Neural crest cell (in vitro differentiated cells): ENCODE data around the gene A1BG. TPM values are rescaled to one million over a fixed set of nuclear protein-coding genes. Genes with fewer than 3 reads are reported as not detected.
A peak's percentile ranks its signal among the peaks of the same experiment; 100 is the strongest.

ENCODE experiments used
- DNase-seq: peaks from one replicate; pipeline ENCODE4 v3.0.0; 2021; ENCODE audit warnings: low read depth, mixed read lengths, low spot score
- H3K27ac Mint-ChIP-seq: one replicate; pipeline ENCODE4 v1.8.0; 2021; ENCODE audit warnings: mild to moderate bottlenecking, mixed read lengths; ENCODE audit not compliant: unreplicated experiment
- H3K27me3 Mint-ChIP-seq: 2 replicates; pipeline ENCODE4 v1.8.0; 2021; ENCODE audit warnings: low read depth, mild to moderate bottlenecking, mixed read lengths
- H3K36me3 Mint-ChIP-seq: 2 replicates; pipeline ENCODE4 v1.8.0; 2021; ENCODE audit warnings: low read depth, mild to moderate bottlenecking, mixed read lengths
- H3K4me1 Mint-ChIP-seq: 2 replicates; pipeline ENCODE4 v1.8.0; 2021; ENCODE audit warnings: mixed read lengths
- H3K4me3 Mint-ChIP-seq: one replicate; pipeline ENCODE4 v1.8.0; 2021; ENCODE audit warnings: mild to moderate bottlenecking, mixed read lengths
- H3K9me3 Mint-ChIP-seq: 2 replicates; pipeline ENCODE4 v1.8.0; 2021; ENCODE audit warnings: mixed read lengths
- total RNA-seq: library from RNA; stranded (reverse); gene quantifications from 2 replicates; pipeline ENCODE4 v1.2.1, GENCODE V29; 2021
- TF ChIP-seq, protein P1 (sequence below): fragments of 200-600 bp; sonication (generic); conservative IDR thresholded peaks from 2 replicates; pipeline ENCODE4 v1.5.0; 2021; ENCODE audit warnings: antibody characterized with exemption, mild to moderate bottlenecking

A1BG gene
- total RNA-seq, 1 donor from 2014 or later = 17.8 TPM

DNA sequence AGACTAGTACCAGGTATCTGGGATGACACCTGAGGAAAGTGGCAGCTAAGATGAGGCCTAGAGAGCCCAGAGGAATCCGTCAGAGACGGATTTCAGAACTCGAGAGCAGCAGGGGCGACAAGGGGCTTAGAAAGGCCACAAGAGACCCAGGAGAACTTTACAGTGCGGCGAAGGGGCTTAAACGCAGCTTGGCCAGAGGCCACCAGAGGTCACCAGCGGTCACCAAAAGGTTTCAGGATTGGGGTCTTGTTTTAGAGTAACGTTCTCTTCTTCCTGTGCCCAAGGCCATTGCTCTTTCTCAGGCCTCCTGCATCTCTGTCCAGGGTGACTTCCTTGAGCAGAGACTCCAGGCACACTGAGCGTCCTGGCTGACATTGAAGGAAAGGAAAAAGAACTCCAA lies 24.3 kb downstream of the A1BG start:
- H3K4me1 Mint-ChIP-seq = peaks cover 12% of the 10 kb centered on the region

DNA sequence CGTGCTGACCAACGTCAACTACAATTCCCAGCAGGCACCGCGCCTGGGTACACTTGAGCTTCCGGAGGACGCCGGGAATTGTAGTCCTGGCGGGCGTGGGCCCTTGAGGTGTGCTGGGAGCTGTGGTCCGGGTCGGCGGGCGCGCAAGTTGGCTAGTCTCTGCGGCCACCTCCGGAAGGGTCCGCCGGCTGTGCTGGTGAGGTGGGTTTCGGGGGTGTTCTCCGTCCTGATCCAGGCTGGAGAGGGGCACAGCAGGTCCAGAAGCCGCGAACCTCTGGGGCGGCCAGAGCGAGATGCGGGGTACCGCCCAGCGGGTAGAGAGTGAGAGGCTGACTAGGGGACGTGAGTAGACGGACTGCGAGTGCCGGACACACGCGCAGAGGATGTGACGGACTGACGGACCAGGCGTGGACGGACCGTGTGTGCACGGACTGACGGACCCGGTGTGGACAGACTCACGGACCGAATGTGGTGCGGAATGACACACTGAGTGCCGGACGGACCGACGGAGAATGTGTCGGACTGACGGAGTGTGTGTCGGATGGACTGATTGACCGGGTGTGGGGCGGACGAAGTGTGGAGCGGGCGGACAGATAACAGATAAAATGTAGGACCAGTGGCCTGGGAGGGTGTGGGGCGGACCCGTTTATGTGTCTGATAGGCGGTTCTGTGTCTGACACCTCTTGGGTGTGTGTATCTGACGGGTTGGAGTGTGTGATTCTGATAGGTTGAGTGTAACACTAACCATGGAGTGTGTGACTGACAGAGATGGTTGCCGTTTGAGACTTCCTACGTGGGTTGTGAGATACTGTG lies 26.2 kb downstream of the A1BG start, which contains the start of gene ZSCAN22:
Gene ZSCAN22 (plus strand): TSS at position 81 of the 813 bp plus-strand sequence. CDS start 7,809 bp downstream, outside the sequence.
- no peak within 1 kb of the TSS for H3K4me3 Mint-ChIP-seq
- H3K4me1 Mint-ChIP-seq = peaks cover 12% of the 10 kb centered on the region
- DNase-seq = peak; percentile 91
- no peaks in the 10 kb centered on the region for H3K27me3 Mint-ChIP-seq
- H3K36me3 Mint-ChIP-seq = no peaks in the 10 kb centered on the region
- no peak within 1 kb of the TSS for H3K27ac Mint-ChIP-seq
- no peaks in the 10 kb centered on the region for H3K9me3 Mint-ChIP-seq
- TF ChIP-seq, protein P1, sequence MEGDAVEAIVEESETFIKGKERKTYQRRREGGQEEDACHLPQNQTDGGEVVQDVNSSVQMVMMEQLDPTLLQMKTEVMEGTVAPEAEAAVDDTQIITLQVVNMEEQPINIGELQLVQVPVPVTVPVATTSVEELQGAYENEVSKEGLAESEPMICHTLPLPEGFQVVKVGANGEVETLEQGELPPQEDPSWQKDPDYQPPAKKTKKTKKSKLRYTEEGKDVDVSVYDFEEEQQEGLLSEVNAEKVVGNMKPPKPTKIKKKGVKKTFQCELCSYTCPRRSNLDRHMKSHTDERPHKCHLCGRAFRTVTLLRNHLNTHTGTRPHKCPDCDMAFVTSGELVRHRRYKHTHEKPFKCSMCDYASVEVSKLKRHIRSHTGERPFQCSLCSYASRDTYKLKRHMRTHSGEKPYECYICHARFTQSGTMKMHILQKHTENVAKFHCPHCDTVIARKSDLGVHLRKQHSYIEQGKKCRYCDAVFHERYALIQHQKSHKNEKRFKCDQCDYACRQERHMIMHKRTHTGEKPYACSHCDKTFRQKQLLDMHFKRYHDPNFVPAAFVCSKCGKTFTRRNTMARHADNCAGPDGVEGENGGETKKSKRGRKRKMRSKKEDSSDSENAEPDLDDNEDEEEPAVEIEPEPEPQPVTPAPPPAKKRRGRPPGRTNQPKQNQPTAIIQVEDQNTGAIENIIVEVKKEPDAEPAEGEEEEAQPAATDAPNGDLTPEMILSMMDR = no peak

More for the DNA sequence above, 24.3 kb downstream of the A1BG start:
- DNase-seq = peak; percentile 46
- H3K36me3 Mint-ChIP-seq = no peaks in the 10 kb centered on the region
- no peaks in the 10 kb centered on the region for H3K27me3 Mint-ChIP-seq
- no peaks in the 10 kb centered on the region for H3K9me3 Mint-ChIP-seq
- H3K4me3 Mint-ChIP-seq = no peak overlapping the region
- peak overlapping the region; percentile 6 for H3K27ac Mint-ChIP-seq
- TF ChIP-seq, protein P1 = peak; percentile 48

DNA sequence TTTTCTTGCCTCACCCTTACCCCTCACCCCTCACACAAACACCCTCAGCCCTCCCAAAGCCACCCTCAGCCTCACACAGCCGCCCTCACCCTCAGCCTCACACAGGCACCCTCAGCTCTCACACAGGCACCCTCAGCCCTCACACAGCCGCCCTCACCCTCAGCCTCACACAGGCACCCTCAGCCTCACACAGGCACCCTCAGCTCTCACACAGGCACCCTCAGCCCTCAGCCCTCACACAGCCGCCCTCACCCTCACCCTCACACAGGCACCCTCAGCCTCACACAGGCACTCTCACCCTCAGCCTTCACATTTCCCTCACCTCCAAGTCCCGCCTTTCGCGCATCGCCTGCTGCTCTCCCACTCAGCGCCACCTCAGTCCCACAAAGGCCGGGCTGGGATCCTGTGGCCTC lies 26.8 kb downstream of the A1BG start:
- Mint-ChIP-seq H3K9me3 (no peaks in the 10 kb centered on the region), H3K4me3 (no peak overlapping the region), H3K27me3 (no peaks in the 10 kb centered on the region), H3K36me3 (no peaks in the 10 kb centered on the region), H3K27ac (no peak overlapping the region), H3K4me1 (peaks cover 12% of the 10 kb centered on the region)
- TF ChIP-seq, protein P1 = no peak
- DNase-seq = no peak

DNA sequence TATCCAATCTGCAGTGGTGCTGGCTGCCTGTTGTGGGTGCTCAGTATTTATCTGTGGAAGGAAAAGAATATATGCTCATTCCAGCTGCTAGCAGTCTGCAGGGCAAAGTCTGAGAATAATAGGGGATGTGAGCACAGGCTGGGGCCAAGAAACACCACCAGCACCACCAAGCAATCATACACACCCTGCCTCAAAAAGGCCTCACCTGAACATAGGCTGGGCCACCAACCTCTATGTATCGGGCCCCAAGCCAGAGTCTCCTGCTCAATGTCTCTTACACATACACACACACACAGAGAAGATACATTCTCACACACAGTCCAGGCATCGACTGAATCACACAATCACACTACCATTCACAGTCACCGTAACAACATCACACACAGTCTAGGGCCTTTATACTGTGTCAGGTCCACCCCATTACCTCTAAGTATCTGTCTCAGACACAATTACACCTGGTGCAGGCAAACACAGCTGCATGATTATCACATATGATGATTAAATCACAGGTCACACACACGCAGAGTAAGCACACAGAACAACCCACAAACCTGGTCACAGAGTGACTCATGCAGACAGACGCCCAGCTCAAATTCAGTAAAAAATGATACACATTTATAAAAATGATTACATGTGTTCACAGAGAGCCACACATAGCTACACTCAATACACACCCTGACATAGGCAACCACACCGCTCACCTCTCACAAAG lies 27.8 kb downstream of the A1BG start:
- Mint-ChIP-seq H3K4me3 (no peak overlapping the region), H3K27ac (no peak overlapping the region), H3K27me3 (no peaks in the 10 kb centered on the region), H3K4me1 (peaks cover 11% of the 10 kb centered on the region), H3K36me3 (no peaks in the 10 kb centered on the region), H3K9me3 (no peaks in the 10 kb centered on the region)
- DNase-seq = no peak
- TF ChIP-seq, protein P1 = no peak

DNA sequence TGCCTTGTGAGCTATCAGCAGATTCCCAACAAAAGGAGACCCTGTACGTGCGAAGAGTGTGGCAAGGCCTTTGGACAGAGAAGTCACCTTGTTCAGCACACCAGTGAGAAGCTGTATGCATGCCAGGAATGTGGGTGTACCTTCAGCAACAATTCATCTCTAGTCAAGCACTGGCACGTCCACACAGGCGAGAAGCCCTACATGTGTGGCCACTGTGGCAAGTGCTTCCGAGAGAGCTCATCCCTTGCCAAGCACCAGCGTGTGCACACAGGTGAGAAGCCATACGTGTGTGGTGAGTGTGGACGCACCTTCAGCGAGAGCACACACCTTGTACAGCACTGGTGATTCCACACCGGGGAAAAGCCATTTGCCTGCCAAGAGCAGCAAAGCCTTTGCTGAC lies 34.1 kb downstream of the A1BG start:
- DNase-seq = no peak
- H3K4me1 Mint-ChIP-seq = no peaks in the 10 kb centered on the region
- no peak overlapping the region for H3K27ac Mint-ChIP-seq
- TF ChIP-seq, protein P1 = no peak
- no peak overlapping the region for H3K4me3 Mint-ChIP-seq
- peaks cover 6% of the 10 kb centered on the region for H3K36me3 Mint-ChIP-seq
- H3K9me3 Mint-ChIP-seq = no peaks in the 10 kb centered on the region
- H3K27me3 Mint-ChIP-seq = no peaks in the 10 kb centered on the region
